K562 (cell line): ENCODE results near the gene FBXO4. TPM values are rescaled to one million over a fixed set of nuclear protein-coding genes. Genes with fewer than 3 reads are reported as not detected.

ENCODE experiments used
- CBFA2T2 ChIP-seq: fragments of 450-650 bp; conservative IDR thresholded peaks from 2 replicates; pipeline ENCODE4 v1.6.1; 2017; ENCODE audit warnings: mild to moderate bottlenecking
- CREM ChIP-seq: IDR thresholded peaks from 2 replicates; pipeline ENCODE4 v1.6.1; 2014; ENCODE audit warnings: antibody characterized with exemption, low read depth
- CXXC5 ChIP-seq: fragments of 250-450 bp; sonication (Bioruptor Pico); IDR thresholded peaks from 2 replicates; pipeline ENCODE4 v1.8.0; 2022; ENCODE audit warnings: inconsistent platforms, mild to moderate bottlenecking, moderate library complexity
- ELF2 ChIP-seq: fragments of 250-450 bp; sonication (Bioruptor Pico); IDR thresholded peaks from 2 replicates; pipeline ENCODE4 v1.5.0; 2021; ENCODE audit warnings: mild to moderate bottlenecking
- FOXA3 ChIP-seq, 2 experiments: fragments of 450-650 bp in 1 of 2; sonication (generic) in 1 of 2; formaldehyde crosslinking; IDR thresholded peaks in 1 of 2; conservative IDR thresholded peaks in 1 of 2; 2 replicates each; pipeline versions ENCODE4 v1.4.0 to v1.8.0; 2020 to 2022; ENCODE audit warnings: mild to moderate bottlenecking in 2 of 2, missing genetic modification reagents in 1 of 2
- FOXM1 ChIP-seq, 2 experiments: fragments of 450-650 bp in 1 of 2; sonication (generic) in 1 of 2; formaldehyde crosslinking in 1 of 2; IDR thresholded peaks; 2 replicates each; pipeline versions ENCODE4 v1.6.1 to v1.9.0; 2017 to 2022; ENCODE audit warnings: low read depth in 2 of 2, mild to moderate bottlenecking in 2 of 2, missing genetic modification reagents in 1 of 2, moderate library complexity in 1 of 2
- MAFK ChIP-seq: IDR thresholded peaks from 2 replicates; pipeline ENCODE4 v1.6.1; 2011; ENCODE audit warnings: low read length, improper control_type of control experiment
- PHF21A ChIP-seq: fragments of 450-650 bp; IDR thresholded peaks from 2 replicates; pipeline ENCODE4 v1.6.1; 2017; ENCODE audit warnings: low read depth, borderline replicate concordance
- SPI1 ChIP-seq: IDR thresholded peaks from 2 replicates; pipeline ENCODE4 v1.6.1; 2011; ENCODE audit warnings: low read depth, low read length, control low read depth, borderline replicate concordance
- ZNF133 ChIP-seq: fragments of 250-450 bp; sonication (Bioruptor Pico); IDR thresholded peaks from 2 replicates; pipeline ENCODE4 v1.4.0; 2020; ENCODE audit warnings: mild to moderate bottlenecking
- polyA plus RNA-seq, 8 experiments: library from polyadenylated mRNA; depleted of rRNA in 4 of 8; stranded (reverse) in 5 of 8; unstranded in 3 of 8; fragments of >200 nt; fragmentation: Nextera tagmentation in 2 of 8; fragmentation: Illumina TruSeq in 1 of 8; extraction: Ambion mirVana in 2 of 8; extraction: Trizol in 1 of 8; gene quantifications; 2 replicates each; pipeline versions ENCODE4 v1.2.1 to v1.2.3, GENCODE V29; 2011 to 2014; ENCODE audit warnings: inconsistent platforms in 1 of 8, missing spikeins in 1 of 8
- total RNA-seq, 7 experiments: library from RNA; depleted of rRNA in 6 of 7; stranded (reverse); fragments of >200 nt in 6 of 7; fragmentation: Illumina TruSeq in 2 of 7; extraction: Trizol in 2 of 7; gene quantifications; 2 replicates each; pipeline versions ENCODE4 v1.2.1 to v1.2.3, GENCODE V29; 2011 to 2021; ENCODE audit warnings: low replicate concordance in 1 of 7
- TF ChIP-seq, protein P1 (sequence below), 2 experiments: fragments of 450-650 bp in 1 of 2; IDR thresholded peaks; 2 replicates each; pipeline ENCODE4 v1.6.1; 2011 to 2017; ENCODE audit warnings: low read depth in 2 of 2, antibody characterized with exemption in 1 of 2, borderline replicate concordance in 1 of 2, low read length in 1 of 2, mild to moderate bottlenecking in 1 of 2, mixed read lengths in 1 of 2; ENCODE audit not compliant: control insufficient read depth in 1 of 2
- TF ChIP-seq, protein P2 (sequence below): fragments of 450-650 bp; IDR thresholded peaks from 2 replicates; pipeline ENCODE4 v1.6.1; 2016; ENCODE audit warnings: antibody characterized with exemption
- TF ChIP-seq, protein P3 (sequence below): sonication (generic); formaldehyde crosslinking; IDR thresholded peaks from 2 replicates; pipeline ENCODE4 v1.8.1; 2022; ENCODE audit warnings: missing genetic modification reagents
- TF ChIP-seq, protein P4 (sequence below): sonication (generic); formaldehyde crosslinking; IDR thresholded peaks from 2 replicates; pipeline ENCODE4 v1.8.0; 2022; ENCODE audit warnings: mild to moderate bottlenecking, missing genetic modification reagents
- TF ChIP-seq, protein P5 (sequence below): fragments of 450-650 bp; formaldehyde crosslinking; IDR thresholded peaks from 2 replicates; pipeline ENCODE4 v1.4.0; 2020; ENCODE audit warnings: mild to moderate bottlenecking, moderate library complexity

Gene FBXO4
- total and polyA plus RNA-seq, 9 of the 15 experiments (the other 6 are each of a cell fraction or from before 2014, with no cell fraction given), result 5.9 to 33.4 (median 19.6) TPM

DNA sequence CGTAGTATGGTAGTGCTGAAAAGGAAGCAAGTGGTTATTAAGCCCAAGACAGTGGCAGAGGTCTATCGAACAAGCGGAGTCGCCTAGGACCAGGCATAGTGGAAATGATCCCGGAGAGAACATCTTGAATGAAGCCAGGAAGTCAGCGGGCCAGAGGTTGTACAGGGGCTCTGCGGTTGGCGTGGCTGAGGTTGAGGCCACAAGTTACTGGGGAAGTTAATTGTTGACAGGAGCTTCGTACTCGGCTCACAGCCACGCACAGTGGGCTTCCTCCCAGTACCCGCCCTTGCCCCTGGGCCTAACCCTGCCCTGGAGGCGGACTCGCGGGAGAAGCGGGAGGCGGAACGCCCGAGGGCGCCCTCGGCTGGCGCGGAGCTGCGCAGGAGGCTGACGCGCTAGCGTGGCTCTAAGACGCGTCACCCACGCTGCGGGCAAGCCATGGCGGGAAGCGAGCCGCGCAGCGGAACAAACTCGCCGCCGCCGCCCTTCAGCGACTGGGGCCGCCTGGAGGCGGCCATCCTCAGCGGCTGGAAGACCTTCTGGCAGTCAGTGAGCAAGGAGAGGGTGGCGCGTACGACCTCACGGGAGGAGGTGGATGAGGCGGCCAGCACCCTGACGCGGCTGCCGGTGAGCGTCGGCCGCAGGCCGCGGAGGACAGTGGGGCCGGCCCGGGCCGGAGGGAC is at the start of gene FBXO4 (continued):
- TF ChIP-seq, protein P1, sequence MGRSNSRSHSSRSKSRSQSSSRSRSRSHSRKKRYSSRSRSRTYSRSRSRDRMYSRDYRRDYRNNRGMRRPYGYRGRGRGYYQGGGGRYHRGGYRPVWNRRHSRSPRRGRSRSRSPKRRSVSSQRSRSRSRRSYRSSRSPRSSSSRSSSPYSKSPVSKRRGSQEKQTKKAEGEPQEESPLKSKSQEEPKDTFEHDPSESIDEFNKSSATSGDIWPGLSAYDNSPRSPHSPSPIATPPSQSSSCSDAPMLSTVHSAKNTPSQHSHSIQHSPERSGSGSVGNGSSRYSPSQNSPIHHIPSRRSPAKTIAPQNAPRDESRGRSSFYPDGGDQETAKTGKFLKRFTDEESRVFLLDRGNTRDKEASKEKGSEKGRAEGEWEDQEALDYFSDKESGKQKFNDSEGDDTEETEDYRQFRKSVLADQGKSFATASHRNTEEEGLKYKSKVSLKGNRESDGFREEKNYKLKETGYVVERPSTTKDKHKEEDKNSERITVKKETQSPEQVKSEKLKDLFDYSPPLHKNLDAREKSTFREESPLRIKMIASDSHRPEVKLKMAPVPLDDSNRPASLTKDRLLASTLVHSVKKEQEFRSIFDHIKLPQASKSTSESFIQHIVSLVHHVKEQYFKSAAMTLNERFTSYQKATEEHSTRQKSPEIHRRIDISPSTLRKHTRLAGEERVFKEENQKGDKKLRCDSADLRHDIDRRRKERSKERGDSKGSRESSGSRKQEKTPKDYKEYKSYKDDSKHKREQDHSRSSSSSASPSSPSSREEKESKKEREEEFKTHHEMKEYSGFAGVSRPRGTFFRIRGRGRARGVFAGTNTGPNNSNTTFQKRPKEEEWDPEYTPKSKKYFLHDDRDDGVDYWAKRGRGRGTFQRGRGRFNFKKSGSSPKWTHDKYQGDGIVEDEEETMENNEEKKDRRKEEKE (IDR thresholded peaks at IDR 0.05; ENCODE audit: borderline replicate concordance in 1 of 2, control insufficient read depth in 1 of 2, low read depth in 2 of 2, low read length in 1 of 2), result 0 out of 4 replicates have a peak, but pooled peaks of 1 of the 2 experiments have one; percentile 30
- no peak for TF ChIP-seq MAFK
- TF ChIP-seq, protein P2, sequence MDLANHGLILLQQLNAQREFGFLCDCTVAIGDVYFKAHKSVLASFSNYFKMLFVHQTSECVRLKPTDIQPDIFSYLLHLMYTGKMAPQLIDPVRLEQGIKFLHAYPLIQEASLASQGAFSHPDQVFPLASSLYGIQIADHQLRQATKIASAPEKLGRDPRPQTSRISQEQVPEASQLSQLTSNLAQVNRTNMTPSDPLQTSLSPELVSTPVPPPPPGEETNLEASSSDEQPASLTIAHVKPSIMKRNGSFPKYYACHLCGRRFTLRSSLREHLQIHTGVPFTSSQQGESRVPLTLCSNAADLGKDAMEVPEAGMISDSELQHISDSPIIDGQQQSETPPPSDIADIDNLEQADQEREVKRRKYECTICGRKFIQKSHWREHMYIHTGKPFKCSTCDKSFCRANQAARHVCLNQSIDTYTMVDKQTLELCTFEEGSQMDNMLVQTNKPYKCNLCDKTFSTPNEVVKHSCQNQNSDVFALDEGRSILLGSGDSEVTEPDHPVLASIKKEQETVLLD, result peak; percentile 92
- TF ChIP-seq FOXA3 (CRISPR knock-in tag; conservative IDR thresholded peaks at IDR 0.05 in 1 of 2, IDR thresholded peaks at IDR 0.05 in 1 of 2), result no peak; a peak in 1 of 4 replicates
- TF ChIP-seq FOXM1 (IDR thresholded peaks at IDR 0.05; ENCODE audit: low read depth), result no peak
- TF ChIP-seq FOXM1 (CRISPR knock-in tag; IDR thresholded peaks at IDR 0.05; ENCODE audit: low read depth), result peak; percentile 84
- TF ChIP-seq, protein P3, sequence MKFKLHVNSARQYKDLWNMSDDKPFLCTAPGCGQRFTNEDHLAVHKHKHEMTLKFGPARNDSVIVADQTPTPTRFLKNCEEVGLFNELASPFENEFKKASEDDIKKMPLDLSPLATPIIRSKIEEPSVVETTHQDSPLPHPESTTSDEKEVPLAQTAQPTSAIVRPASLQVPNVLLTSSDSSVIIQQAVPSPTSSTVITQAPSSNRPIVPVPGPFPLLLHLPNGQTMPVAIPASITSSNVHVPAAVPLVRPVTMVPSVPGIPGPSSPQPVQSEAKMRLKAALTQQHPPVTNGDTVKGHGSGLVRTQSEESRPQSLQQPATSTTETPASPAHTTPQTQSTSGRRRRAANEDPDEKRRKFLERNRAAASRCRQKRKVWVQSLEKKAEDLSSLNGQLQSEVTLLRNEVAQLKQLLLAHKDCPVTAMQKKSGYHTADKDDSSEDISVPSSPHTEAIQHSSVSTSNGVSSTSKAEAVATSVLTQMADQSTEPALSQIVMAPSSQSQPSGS (CRISPR knock-in tag), result no peak
- TF ChIP-seq PHF21A, result no peak
- peak; percentile 96 for TF ChIP-seq CREM
- TF ChIP-seq ELF2, result 0 out of 2 replicates have a peak, but pooled peaks have one; percentile 52
- TF ChIP-seq ZNF133 (CRISPR knock-in tag), result no peak
- no peak for TF ChIP-seq CBFA2T2
- TF ChIP-seq, protein P4, sequence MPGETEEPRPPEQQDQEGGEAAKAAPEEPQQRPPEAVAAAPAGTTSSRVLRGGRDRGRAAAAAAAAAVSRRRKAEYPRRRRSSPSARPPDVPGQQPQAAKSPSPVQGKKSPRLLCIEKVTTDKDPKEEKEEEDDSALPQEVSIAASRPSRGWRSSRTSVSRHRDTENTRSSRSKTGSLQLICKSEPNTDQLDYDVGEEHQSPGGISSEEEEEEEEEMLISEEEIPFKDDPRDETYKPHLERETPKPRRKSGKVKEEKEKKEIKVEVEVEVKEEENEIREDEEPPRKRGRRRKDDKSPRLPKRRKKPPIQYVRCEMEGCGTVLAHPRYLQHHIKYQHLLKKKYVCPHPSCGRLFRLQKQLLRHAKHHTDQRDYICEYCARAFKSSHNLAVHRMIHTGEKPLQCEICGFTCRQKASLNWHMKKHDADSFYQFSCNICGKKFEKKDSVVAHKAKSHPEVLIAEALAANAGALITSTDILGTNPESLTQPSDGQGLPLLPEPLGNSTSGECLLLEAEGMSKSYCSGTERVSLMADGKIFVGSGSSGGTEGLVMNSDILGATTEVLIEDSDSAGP, result 0 out of 2 replicates have a peak, but pooled peaks have one; percentile 72
- peak; percentile 99 for TF ChIP-seq CXXC5
- TF ChIP-seq, protein P5, sequence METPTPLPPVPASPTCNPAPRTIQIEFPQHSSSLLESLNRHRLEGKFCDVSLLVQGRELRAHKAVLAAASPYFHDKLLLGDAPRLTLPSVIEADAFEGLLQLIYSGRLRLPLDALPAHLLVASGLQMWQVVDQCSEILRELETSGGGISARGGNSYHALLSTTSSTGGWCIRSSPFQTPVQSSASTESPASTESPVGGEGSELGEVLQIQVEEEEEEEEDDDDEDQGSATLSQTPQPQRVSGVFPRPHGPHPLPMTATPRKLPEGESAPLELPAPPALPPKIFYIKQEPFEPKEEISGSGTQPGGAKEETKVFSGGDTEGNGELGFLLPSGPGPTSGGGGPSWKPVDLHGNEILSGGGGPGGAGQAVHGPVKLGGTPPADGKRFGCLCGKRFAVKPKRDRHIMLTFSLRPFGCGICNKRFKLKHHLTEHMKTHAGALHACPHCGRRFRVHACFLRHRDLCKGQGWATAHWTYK (CRISPR knock-in tag), result peak; percentile 82
- TF ChIP-seq SPI1, result peak; percentile 55; the same call in 1 of the 2 replicates
